NCI-H748 treated with DMSO at 0.1 percent for 48 hours (cell line): Measurements from ENCODE around the gene AFF1.
"Not testable (repeated sequence)": the region's sequence is repeated elsewhere in the genome, so short reads cannot be mapped to it uniquely, and the experiment has no call there.

Experiments
- DNase-seq: peaks from one replicate; lab custom pipeline; 2025; lab: John Stamatoyannopoulos, UW

The AFF1 gene

DNA sequence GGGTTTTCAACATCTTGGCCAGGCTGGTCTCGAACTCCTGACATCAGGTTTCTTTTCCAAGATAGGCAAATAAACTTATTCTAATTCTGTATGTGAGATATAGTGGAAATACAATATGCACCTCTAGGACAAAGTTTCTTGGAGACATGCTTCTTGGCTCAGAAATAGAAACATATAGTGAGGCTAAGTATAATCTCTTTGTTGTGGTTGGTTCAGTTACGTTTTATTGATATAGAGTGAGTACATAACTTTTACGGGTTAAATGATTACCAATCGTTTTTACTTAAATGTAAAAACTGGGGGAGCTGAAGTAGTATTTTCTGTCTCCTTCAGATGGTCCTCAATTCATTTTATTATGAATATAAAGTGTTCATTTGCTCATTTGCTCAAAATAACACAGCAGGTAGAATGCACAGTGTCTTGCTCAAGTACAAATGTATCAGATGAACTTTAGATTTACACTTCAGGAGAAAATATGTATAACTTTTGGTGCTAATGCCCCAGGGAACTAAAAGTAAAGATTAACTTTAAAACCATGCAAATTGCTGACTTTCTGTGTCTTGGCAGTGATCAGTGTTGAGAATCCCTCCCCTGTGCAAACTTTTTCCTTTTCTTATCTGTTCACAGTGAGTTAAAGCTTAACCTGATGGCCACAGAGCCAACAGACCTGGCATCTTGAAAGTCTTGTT, 77.6 kb downstream of the AFF1 start:
- DNase-seq: no peak

DNA sequence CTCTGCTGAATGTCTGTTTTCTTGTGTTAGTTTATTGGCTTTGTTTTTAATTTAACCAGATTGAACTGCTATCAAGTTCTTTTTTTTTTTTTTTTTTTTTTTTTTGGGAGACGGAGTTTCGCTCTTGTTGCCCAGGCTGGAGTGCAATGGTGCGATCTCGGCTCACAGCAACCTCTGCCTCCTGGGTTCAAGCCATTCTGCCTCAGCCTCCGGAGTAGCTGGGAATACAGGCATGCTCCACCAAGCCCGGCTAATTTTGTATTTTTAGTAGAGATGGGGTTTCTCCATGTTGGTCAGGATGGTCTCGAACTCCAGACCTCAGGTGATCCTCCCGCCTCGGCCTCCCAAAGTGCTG, 78.1 kb downstream of the AFF1 start:
- not testable (repeated sequence) for DNase-seq

DNA sequence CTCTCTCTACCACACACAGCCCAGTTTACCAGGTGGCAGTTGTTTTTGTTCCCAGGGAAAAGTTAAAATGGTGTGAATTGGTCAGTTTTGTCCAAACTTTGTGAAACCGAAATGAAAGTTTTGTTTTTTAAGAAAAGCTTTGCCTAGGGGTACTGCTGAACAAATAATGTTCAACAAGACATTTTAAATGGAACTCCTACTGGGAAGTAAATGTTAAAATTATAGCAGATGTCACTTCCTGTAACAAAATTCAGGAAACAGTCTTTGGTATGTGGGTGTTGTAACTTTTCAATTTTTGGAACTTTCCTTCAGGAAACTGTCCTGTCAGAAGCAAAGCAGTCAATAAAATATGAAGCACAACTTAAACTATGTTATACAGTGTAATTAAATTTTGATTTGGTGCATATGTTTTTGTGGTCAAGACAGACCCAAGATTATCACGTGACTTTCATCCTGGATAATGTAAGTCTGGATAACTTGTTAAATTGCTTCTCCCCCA, 79.5 kb downstream of the AFF1 start:
- no peak for DNase-seq

DNA sequence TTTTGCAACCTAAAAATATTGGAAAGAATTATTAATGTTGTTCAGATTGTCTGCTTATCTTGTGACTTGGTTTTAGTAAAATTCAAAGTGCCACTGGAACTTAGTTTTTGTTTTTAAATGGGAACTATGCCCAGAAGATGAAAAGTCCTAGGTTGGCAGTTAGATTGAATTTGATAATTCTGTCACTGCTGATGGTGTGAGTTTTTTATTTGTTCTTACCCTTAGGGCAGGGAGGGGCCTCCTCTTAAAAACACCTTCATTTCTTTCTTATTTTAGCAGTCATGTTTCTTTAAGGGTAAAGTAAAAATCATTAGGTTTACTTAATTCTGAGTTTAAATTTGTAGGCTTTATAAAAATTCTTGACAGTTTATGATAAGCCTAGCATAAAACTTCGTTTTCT, 80.6 kb downstream of the AFF1 start:
- DNase-seq: no peak

DNA sequence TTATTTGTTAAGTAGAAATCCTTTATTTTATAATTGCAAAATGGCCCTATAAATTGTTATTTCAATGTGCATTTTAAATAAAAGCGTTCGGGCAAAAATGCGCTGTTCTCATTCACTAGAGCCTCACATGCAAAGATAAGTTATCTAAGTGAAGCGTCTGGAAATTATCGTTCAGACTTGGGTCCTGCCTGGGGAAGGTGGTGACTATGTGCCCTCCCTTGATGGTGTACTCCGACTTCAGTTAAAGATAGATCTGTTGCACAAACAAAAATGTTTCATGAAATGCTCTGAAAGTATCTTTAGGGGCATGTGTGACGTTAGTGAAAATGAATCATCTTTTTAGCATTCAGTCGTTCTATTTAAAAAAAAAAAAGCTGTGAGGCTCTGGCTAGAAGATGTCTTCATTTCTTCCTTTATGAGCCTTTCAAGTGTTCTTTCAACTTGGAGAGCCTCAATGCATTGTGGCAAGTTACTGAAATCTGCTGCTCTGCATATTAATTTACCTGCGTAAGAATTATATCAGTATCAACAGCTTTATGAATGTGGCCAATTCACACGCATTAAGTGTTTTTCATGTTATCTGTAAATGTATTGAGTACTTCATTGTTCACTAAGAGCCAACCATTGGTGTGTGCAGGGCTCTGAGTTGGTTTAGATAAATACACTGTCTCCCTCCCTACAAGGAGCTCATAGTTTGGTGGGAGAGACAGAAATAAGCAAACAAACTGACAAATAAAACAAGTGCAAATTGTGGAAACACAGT, 83.0 kb downstream of the AFF1 start:
- DNase-seq: no peak

DNA sequence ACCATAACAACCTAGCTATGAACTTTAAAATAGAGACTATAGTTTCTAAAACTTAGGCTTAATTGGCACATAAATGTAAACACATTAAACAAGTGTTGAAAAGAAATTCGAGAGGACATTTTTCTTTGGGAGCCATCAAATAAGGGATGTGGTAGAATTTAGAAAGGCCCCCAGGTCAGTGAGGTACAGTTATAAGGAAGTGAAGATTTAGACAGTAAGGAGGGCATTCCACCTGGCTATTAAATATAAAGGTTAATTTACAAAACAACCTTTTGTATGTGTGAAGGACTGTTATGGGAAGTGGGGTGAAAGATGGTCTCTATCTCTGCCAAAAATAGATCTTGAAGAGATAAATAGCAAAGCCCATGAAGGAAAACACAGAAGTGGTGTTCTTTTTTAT, 83.9 kb downstream of the AFF1 start:
- no peak for DNase-seq

DNA sequence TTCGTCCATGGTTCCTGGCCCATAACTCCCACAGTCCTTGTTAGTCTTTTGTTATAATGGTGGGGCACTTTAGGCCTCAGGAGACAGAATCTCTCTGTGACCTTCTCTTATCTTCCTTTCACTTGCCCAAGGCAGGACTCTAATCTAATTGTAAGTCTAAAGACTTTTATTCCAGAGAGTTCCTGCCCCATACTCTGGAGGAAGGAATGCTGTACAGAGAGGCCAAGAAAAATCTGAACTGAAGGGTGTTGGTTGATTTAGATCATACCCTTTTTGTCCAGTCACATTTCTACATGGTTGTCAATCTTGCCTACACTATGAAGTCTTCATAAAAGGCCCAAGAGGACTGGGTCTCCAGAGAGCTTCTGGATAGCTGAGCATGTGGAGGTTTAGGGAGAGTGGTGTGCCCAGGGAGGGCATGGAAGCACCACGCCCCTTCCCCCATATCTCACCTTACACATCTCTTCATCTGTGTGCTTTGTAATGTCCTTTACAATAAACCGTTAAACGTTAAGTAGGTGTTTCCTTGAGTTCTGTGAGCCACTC, 84.5 kb downstream of the AFF1 start:
- no peak for DNase-seq

DNA sequence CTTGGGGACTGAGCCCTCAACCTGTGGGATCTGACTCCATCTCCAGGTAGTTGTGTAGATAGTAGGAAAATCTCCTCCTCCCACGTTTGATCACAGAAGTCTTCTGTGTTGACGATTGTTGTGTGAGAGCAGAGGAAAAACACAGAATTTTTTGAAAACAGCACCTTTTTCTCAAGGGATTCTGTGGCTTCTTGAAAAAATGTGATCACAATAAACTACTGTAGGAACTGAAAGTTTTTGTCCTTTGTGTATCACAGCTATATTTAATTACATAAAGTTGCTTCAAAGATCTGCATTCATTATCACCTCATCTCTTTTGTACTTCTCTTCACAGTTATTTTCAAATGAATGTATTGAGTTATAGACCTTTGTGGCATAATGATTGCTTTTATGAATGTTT, 85.1 kb downstream of the AFF1 start:
- DNase-seq: no peak

DNA sequence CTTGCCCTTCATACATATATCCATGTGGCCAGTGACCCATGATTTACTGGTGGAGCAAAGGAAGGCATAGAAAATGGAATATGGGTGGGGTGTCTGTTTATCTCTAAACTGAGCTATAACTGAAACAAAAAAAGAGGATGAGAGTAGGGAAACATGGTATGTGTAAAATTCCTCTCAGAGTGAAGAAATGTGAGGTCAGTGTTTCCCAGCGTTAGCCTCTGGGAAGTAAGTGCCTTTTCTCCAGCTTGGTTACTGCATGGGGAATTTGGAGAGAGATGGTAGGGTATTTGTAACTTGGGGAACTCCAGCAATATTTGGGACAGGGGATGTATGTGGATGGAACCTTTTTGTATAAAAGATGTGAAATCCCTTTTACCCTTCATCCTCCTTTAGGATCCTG, 89.4 kb downstream of the AFF1 start:
- DNase-seq: no peak

DNA sequence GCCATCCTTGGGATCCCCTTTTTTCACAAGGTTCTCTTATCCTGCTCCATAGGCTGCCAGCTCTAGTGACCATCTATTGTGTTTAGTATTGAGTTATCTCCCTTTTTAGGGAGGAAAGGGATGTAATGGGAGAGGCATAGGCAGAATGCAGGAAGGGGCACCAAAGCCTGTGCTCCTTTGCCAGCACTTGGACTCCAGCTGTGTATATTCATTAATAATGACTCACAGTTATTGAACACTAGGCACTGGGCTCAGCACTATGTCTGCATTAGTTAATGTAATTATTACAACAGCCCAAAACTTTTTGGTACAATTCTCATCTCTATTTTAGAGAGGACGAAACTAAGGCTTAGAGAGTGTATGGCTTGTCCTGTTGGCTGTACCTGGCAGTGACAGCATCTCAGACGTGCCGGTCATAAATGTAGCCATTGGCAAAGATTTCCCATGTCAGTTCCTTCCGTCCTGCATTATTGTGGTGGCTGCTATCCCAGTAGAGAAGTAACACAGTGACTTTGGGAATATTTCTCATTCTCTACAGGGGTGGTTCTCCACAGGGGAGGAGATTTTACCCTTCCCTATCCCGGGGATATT, 90.3 kb downstream of the AFF1 start:
- no peak for DNase-seq

DNA sequence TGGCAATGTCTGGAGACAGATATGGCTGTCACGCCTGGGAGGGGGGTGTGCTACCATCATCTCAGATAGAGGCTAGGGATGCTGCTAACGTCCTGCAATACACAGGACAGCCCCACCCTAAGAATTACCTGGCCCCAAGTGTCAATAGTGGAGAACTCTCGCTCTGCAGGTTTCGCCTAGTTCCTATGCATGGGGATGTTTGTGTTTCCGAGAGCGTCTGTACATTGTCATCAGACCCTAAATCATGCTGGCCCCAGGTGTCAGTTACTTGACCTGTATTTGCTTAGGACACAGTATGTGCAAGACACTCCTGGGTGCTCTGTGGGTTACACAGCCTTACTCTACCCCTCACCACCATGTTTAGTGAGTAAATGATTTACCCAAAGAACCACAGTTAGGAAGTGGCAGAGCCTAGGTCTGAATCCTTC, 90.8 kb downstream of the AFF1 start:
- DNase-seq: no peak

DNA sequence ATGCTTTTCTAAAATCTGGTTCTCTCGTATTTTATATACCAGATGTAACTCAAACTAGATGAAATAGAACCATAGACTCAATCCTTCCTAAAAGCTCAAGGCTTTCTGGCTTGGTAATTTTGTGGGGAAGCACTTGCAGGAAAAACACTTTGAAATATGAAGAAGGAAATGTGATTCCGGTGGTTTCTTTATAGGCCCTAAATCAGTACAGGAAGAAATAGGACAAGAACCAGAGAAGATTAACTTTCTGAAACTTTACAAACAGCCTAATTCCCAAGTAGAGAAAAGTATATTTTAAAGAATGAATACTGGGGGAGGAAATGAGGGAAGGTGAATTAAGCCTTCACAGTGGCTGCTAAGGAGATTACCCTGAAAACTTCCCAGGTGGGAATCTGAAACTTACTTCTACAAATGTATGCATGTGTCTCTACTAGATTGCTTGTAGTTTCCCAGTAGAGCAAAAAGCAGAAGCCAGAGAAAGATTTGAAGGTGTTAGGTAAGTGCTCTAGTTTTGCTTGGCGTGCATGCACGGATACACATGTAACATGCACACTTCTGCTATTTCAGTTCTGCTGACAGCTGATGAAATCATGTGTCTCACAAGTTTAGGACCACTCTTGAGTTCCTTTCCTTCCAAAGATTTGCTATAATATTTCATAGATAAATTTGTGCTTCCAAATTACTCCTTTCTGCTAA, 92.1 kb downstream of the AFF1 start:
- DNase-seq: no peak

DNA sequence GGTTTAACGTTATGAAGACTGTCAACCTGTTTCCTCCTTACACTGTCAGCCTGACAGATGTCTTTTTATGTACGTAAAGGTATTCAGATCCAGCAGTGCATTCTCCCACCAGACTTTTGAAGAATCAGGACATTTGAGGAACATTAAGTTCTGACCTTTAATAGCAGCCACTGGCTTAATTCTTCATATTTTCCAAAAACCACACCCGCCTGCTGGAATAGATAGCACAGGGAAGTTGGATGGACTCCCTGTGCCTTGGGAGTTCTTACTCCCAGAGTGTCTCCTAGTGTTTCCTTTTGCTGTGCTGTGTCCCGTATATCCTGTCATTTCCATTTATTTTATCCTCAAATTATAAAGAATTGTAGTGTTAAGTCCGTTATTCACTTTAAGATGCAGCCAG, 94.5 kb downstream of the AFF1 start:
- DNase-seq: no peak

DNA sequence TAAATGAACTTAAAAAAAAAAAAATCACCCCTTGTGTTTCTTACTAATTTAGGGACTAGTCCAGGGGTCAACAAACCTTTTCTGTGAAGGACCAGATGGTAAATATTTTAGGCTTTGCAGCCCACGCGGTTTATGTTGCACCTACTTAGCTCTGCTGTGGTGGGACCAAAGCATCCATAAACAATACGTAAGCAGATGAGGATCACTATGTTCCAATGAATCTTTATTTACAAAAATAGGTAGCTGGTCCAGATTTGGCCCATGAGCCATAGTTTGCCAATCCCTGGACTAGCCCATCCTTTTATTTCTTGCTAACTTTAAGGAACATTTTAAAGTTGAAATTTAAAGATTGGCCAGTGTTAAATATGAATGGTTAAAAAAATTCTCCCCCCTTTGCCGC, 95.3 kb downstream of the AFF1 start:
- DNase-seq: no peak

DNA sequence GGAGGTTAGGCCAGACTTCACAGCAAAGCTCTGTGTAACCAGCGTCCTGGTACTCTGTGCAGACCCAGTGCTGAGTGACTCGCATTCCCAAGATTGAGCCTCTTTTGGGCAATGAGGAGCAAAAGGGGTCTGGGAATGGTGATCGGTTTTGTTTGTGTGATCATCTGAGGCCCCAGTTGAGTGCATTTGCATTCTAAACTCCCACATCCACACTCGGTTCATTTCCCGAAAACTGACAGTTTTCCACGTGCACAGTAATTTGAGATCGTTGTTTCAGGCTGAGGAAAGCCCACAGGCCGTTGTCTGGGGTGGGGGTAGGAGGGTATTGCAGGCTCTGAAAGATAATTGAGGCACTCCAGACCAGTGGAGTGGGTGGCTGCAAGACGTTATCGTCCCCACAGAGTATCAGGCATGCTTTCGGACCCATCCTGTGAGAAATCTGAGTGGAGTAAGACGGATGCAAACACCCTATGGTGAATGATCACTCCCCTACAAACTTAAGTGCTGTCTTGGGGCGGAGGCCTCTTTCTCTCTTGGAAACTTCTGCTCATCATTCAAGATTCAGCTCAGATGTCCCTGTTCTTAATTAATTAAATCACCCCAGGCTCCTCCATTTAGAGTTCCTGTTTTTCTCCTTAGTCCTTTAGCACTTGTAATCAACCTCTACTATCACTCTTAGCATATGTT, 96.1 kb downstream of the AFF1 start:
- no peak for DNase-seq

DNA sequence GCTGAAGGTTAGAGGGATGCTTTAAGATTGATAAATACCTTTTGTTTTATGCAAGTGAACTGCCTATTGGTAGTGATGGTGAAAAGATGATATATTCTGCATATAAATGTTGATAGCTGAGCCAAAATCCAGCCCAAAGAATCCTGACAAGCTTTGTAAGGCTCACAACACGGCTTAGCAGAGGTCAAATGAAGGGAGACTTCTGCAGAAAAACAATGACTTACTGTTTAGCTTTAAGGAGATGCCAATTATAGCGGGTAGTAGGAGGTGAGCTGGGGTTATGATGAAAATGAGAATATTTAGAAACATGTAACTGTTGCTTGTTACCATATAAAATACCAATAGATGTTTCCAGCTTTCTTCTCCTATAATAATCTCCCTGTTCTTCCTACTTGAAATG, 97.1 kb downstream of the AFF1 start:
- DNase-seq: no peak

DNA sequence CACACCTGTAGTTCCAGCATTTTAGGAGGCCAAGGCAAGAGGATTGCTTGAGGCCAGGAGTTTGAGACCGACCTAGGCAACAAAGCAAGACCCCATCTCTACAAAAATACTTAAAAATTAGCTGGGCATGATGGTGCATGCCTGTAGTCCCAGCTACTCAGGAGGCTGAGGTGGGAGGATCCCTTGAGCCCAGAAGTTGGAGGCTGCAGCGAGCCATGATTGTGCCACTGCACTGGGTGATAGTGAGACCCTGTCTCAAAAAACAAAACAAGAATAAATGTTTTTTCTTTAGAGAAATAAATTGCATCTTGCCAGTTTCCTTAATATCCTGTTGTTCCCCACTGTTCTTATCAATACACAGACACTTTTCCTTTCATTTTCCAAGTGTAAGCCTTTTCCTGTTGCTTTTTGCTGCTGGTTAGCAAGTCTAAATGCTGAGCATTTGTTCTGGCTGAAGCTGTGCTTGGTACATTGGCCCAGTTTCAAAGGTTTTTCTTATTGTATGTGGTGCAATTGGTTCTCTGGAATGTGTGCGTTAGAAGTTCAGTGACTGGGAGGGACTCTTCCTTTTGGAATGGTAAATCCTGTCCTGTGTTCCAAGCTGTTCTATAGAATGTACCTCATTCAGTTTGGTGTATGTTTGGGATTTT, 98.2 kb downstream of the AFF1 start:
- no peak for DNase-seq

DNA sequence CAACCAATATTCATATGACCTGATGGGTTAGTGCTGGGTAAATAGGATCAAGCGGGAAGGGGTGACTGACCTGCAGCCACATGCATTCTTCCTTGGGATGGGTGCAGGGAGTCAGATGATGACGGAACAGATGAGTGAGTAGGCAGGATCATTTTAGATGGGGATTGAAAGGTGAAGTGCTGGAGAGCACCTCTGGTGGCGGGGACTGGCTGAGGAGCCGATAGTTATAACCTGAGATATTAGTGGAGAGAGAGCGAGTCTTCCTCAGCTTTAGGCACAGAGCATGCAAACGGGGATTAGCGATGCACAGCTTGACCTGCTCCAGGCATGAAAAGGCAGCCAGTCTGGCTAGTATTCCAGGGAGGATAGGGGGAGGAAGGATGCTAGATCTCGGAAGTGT, 99.1 kb downstream of the AFF1 start:
- DNase-seq: no peak

DNA sequence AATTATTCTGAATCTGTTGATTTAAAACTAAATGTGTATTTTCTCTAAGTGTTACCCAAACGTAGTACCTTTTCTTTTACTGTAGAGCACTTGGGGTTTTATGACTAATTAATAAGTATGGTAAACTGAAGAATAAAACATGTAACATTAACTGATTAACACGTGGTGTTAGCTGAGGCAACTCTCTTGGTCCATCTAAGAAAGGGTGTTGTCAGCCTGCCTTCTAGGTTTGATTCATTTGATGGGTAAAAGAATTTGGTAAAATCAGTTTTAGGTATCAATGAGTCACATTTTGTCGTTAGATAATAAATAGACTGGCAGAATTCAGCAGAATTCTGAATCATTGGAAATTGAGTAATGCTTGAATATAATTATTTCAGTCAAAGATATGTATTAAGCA, 99.7 kb downstream of the AFF1 start:
- no peak for DNase-seq

DNA sequence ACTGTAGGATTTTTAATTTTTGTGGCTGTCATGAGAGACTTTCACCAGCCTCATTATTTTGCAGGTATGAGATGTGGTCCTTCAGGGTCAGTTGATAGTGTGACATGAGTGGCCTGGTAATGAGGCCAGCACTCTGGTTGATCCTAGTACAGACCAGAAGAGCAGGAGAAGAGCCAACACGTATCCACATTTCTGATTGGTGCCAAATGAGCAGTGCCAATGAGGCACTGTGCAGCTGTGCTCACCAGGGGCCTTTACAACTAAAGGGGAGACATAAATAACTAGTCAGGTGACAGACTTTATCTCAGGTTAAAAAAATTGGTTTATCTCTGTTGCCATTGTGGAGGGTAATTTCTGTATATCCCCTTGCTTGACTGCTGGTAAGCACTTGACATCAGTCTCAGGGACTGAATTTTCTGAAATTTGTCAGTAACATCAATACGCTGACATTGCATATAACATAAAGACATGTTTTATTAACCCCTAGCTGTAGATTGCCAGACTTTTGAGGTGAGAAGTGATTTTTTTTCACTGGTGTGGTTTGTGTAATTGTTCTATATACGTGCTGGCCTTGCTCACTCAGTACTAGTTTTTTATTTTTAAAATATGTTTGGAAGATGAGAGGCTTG, 101.2 kb downstream of the AFF1 start:
- no peak for DNase-seq

DNA sequence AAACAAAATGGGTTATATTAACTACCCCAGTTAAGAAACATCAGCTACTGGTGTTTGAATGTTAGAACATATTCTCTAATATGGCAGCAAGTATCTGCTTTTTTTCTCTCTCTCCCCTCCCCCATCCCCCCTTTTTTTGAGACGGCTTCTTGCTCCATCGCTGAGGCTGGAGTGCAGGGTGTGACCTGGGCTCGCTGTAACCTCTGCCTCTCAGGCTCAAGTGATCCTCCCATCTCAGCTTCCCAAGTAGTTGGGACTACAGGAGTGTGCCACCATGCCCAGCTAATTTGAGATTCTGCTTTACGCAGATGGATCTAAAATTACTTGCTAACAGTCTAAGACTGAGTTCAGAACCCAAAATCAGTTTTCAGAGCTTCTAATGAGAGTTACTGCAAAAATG, 101.9 kb downstream of the AFF1 start:
- no peak for DNase-seq
